HG03460 (cell line): ENCODE data around the gene CD47.

Experiments used
- ATAC-seq: cut with Tn5 transposase; IDR thresholded peaks from one replicate; pipeline ENCODE4 v1.9.1; 2021; ENCODE audit not compliant: unreplicated experiment

CD47 gene

DNA sequence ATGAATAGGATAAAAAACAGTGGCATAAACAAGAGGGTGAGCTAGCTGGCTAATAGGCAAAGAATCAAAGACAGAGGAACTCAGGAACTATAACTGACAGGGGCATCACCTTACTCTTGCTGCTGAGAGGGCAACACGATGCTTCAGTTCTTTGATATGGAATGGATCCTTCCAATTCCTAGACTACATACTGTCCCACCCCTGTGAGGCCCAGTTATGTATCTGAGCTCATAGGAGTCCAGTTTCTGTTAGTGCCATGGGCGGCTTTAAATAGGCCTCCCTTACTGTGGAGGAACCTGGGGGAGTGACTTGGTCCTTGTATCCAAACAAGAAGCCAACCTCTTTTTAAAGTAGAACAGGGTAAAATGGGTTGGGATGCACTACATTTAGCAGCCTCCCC lies 37.3 kb downstream of the CD47 start:
- ATAC-seq = no peak

GRCh38 chr3:108053067-108053466 lies 37.8 kb downstream of the CD47 start:
- no peak for ATAC-seq

DNA sequence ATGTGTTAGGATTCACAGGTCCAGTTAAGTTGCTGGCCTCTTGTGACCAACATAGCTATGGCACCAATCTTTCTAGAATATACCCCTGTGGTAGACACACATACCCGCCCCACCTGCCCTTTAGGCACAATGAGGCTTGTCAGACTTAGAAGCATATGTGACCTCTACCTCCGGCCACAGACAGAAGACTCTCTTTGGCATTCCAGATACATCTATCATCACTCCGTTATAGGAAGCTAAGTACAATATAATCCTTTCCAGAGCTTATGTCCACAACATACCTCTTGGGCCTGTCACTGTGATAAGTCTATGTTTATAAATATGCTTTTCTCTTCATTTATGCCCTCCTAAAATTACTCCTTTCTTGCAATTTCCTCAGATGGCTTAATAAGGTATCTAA lies 39.8 kb downstream of the CD47 start:
- ATAC-seq = no peak

- no peak for ATAC-seq
Measured at GRCh38 chr3:108047987-108048386, 42.8 kb downstream of the CD47 start.

- no peak for ATAC-seq
Measured at GRCh38 chr3:108046247-108046646, 44.6 kb downstream of the CD47 start.

DNA sequence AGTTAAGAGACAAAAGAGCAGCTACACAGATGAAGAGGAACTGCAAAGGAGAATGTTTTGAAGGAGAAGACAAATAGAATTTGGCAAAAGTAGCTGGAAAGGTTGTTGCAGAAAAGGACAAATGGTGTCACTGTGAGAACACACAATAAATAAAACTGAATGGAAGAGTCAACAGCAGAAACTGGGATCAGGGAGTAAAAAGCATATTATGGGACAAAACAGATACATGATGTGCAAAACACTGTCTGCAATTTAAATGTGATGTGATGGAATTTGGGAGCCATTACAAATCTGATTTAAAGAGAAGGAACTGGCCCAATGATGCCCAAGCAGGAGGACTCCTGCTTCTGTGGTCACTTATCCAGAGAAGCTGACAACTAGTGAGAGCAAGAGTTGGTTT lies 46.1 kb downstream of the CD47 start:
- no peak for ATAC-seq

GRCh38 chr3:108042300-108042699 lies 48.5 kb downstream of the CD47 start:
- no peak for ATAC-seq

DNA sequence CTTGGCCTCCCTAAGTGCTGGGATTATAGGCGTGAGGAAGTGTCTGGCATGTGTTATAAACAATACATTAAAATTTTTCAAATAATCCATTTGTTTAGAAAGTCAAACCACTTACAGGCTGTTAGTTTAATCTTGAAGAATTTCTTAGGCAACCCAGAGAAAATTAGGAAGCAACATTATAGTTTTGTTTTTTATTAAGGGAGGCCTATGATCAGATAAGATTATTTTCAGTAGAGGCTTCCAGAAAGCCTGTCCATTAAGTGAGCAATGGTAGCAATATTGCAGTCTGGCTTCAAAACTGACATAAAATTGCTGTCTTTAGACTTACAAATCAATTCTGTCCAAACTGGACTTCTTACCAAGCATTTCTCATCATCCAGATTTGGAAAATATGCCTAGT lies 49.6 kb downstream of the CD47 start:
- ATAC-seq = no peak

GRCh38 chr3:108037770-108038169 lies 53.1 kb downstream of the CD47 start:
- no peak for ATAC-seq

DNA sequence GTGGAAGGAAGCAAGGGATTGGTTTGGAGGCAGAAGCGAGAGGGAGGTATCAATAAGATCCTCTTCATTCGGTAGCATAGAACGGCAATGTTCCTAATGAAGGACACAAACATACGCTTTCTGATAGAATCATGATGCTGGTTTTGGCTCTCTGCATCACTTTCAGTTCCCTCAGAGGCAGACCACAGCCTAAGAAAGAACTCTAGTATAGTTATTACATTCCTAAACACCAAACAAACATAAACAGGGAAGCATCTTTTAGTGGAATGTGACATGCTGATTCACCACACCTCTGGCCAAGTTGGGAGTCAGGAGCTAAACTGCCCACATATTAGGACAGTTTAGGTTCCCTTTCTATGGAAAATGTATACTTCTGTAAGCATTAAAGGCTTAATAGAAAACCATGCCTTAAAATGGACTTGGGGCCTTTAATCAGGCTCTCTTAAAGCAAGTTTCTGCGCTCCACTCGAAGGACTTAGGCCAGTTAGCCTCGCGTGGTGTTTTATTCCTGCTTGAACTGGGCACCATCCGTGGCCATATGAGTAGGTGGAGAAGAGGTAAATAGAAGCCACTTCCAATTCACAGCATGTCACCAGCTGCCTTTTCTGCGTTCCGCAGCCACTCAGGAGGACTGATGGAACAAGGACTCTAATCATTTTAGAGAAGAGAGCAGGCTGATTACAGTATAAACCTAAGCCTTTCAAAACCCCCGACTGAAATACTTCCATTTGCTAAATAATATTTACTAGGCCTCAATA lies 53.7 kb downstream of the CD47 start:
- ATAC-seq = no peak

DNA sequence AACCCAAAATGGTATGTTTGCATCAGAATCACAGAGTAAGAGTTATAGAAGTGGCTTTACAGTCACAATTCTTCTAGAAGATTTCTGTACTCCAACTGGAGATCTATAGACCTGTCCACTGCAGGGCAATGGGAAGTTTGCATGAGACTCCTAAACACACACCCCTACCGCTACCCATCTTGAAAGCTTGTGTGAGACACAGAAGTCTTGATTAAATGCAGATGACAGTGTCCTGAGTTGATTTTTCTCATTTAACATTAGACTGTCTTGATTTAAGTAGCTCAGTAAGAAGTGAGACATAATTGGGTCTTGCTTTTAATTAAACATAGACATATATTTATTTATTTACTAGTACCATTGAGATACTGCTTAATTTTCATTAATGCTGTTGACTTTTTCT lies 54.4 kb downstream of the CD47 start:
- no peak for ATAC-seq

- no peak for ATAC-seq
Measured at GRCh38 chr3:108035751-108036150, 55.1 kb downstream of the CD47 start.

GRCh38 chr3:108031895-108032294 lies 58.9 kb downstream of the CD47 start:
- ATAC-seq = no peak

DNA sequence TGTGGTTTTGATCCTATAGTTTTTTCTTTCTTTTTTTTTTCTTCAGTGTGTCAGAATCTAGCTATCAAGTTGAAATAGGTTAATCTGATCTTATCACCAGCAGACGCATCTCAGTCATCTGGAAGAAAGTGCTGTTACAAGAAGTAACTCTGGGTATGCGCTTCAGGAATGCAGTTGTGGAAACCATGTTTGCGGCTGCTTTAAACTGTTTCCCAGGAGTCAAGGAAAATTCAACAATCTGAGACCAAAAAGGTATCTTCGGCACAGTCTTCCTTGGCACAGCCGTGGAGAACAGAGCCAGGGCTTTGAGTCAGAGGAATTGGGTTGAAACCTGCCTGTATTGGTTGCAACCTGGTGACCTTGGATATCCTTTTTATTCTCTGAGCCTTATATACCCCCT lies 59.9 kb downstream of the CD47 start:
- ATAC-seq = no peak

DNA sequence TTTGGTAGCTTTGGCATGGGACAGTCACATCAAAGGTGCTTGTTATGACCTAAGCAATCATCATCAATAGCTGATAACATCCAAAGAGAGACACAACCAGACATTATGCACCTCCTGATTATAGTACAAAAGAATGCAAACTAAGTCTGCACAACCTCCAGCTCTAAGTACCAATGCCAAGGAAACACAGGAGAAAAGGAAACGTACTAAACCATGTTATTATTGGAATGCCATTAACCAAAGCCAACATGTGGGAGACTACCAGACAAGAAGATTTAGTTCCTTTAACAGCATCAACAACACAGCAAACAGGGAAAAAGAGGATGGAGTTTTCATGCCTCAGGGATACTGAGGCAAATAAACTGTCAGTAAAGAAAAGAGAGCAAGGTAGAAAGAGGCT lies 61.4 kb downstream of the CD47 start:
- no peak for ATAC-seq

- no peak for ATAC-seq
Measured at GRCh38 chr3:108028896-108029295, 61.9 kb downstream of the CD47 start.

- no peak for ATAC-seq
Measured at GRCh38 chr3:108025177-108025576, 65.7 kb downstream of the CD47 start.

DNA sequence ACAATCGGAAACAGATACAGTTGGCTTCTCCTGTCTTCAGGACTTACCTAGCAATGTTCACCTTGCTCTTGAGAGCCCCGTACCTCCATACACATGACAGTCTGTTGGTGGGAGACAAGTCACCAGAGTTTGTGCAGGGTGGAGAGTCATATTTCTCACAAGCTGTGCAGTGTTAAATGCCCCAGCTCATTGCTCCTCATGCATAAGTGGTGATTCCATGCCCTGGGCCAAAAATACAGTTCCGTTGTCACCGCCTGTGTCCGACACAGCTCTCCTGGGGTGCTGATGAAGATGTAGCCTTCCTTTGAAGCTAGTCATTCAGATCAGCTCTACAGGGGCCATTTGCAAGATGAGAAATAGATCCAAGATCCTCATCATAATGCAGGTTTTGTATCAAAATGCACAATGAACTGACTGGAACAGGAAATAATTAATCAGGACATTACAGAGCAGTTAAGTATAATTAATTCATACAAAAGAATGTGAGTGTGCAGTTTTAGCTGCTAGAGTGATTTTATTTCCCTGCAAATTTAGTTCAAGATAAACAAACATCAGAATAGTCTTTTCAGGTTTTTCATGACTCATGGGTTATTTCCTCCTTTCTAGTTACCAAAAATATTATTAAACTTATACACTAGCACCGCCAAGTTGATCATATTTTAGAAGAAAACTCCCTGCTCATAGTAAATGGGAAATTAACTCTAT lies 66.5 kb downstream of the CD47 start:
- no peak for ATAC-seq

DNA sequence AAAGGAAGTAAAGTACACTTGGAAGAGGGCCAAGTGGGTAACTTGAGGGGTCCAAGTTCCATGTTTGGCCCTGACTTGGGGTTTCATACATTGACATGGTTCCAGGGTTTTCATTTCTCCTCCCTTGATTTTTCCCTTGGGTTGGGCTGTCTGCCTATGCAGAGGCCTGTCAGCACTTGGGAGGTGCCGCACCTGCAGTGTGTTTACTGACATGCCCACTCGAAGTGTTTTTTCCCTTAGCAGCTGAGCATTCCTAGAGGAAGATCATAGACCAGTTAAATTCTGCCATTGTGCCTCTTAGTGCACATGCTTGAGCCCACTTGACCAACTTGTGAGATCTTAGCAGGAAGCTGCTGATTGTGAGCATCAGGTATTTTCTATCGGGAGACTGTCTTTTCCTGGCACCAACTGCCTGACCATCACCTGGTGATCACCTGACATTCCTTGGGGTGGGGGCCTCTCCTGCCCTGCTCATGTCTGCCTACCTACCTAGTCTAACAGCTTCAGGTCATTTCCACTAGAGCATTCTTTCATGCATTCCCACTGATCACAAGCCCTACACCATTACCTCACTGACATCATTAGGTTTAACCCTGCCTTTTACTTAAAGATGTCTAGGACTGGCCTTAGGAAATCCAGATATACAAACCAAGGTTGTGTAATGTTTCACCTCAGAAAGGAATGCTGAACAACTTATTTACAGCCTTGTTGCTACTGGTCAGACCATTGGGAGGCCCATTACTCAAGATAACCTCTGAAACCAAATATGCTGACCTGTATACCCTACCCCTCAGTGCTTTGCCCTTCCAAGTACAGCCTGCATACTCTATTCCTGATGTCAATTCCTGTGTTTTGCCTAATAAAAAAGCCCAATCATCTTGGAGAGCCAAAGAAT lies 68.3 kb downstream of the CD47 start:
- ATAC-seq = no peak

DNA sequence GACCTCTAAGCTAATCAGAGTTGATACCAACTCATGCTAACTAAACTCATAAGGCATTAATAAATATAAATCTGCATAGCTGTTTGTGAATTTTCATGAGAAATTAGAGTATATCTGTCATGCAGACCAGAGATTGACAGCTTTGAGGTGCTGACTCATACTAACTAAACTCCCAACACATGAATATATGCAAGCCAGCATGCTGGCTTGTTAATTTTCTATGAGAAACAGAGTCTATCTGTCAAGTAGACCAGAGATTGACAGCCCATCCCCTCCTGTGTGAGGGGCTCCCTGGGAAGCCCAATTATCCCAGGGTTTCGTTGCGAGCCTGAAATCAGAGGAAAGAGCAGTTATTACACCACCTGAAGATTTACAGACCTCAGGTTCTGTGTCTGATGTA lies 69.3 kb downstream of the CD47 start:
- ATAC-seq = no peak

DNA sequence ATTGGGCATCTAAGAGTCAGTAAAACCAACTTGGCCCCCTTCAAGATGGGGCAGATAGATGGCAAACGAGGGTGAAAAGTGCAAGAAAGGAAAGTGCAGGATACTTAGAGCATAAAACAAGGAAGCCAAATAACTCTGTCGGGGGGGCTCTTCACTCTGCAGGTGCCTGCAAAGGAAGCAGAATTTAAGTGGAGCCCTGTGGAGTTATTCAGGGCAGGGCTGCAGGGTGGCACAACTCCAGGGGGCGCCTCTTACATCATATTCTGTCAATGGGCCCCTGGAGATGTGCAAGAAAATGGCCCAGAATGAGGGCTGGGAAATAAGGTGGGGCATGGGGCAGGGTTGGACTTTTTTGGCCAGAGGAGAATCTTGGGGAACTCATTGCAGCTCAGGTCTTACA lies 69.7 kb downstream of the CD47 start:
- no peak for ATAC-seq

- no peak for ATAC-seq
Measured at GRCh38 chr3:108018552-108018951, 72.3 kb downstream of the CD47 start.
